Skin epidermis (tissue), 12 donors: ENCODE data around the gene DCN.
A peak's percentile ranks its signal among the peaks of the same experiment; 100 is the strongest.

Experiments used
- H3K27ac ChIP-seq, 21 experiments: fragments of 200-600 bp; sonication (generic) in 11 of 21; one replicate each; pipeline ENCODE4 v1.5.0; 2020; ENCODE audit warnings: mild to moderate bottlenecking in 3 of 21, inconsistent platforms in 2 of 21, moderate library complexity in 2 of 21
- H3K4me3 ChIP-seq, 7 experiments: fragments of 200-600 bp; sonication (generic) in 2 of 7; one replicate each; pipeline ENCODE4 v1.5.0; 2020; ENCODE audit warnings: inconsistent platforms in 2 of 7, mild to moderate bottlenecking in 2 of 7, moderate library complexity in 1 of 7

Gene DCN

GRCh38 chr12:91109581-91110310 lies 72.9 kb downstream of the DCN start:
- H3K4me3 ChIP-seq, result peak overlapping the region in 6 of 7 experiments; percentile 4 to 30 (median 21)

GRCh38 chr12:91109148-91109564 lies 73.5 kb downstream of the DCN start:
- Histone ChIP-seq H3K27ac (peak overlapping the region in 10 of 21 experiments; percentile 18 to 80 (median 60)), H3K4me3 (peak overlapping the region in 5 of 7 experiments; percentile 0 to 22 (median 13))

More at GRCh38 chr12:91109581-91110310, 72.9 kb downstream of the DCN start:
- H3K27ac ChIP-seq, result peak overlapping the region in 12 of 21 experiments; percentile 18 to 80 (median 60)

- H3K4me3 ChIP-seq, result peak overlapping the region in 2 of 7 experiments; percentile 0 to 22
- H3K27ac ChIP-seq, result peak overlapping the region in 3 of 21 experiments; percentile 59 to 80 (median 61)
Observed at GRCh38 chr12:91108196-91108755, 74.3 kb downstream of the DCN start.

GRCh38 chr12:91106283-91106682 lies 76.3 kb downstream of the DCN start:
- H3K27ac ChIP-seq, result peak overlapping the region in 3 of 21 experiments; percentile 11 to 62 (median 48)
- H3K4me3 ChIP-seq, result no peak overlapping the region

GRCh38 chr12:91105807-91106206 lies 76.8 kb downstream of the DCN start:
- H3K4me3 ChIP-seq, result peak overlapping the region in 2 of 7 experiments; percentile 3 to 13
- H3K27ac ChIP-seq, result peak overlapping the region in 4 of 21 experiments; percentile 18 to 62 (median 42)

GRCh38 chr12:91104812-91105466 lies 77.7 kb downstream of the DCN start:
- Histone ChIP-seq H3K4me3 (peak overlapping the region in 1 of 7 experiments; percentile 3), H3K27ac (peak overlapping the region in 3 of 21 experiments; percentile 18 to 62 (median 36))

- no peak overlapping the region for H3K27ac ChIP-seq
- H3K4me3 ChIP-seq, result no peak overlapping the region
Observed at GRCh38 chr12:91103624-91104023, 79.0 kb downstream of the DCN start.

- H3K4me3 ChIP-seq, result no peak overlapping the region
- no peak overlapping the region for H3K27ac ChIP-seq
Observed at GRCh38 chr12:91103101-91103500, 79.5 kb downstream of the DCN start.

- Histone ChIP-seq H3K27ac (peak overlapping the region in 2 of 21 experiments; percentile 9 to 59), H3K4me3 (no peak overlapping the region)
Observed at GRCh38 chr12:91100906-91101305, 81.7 kb downstream of the DCN start.

GRCh38 chr12:91099836-91100235 lies 82.8 kb downstream of the DCN start:
- H3K27ac ChIP-seq, result peak overlapping the region in 2 of 21 experiments; percentile 59 to 63
- H3K4me3 ChIP-seq, result no peak overlapping the region

- no peak overlapping the region for H3K4me3 ChIP-seq
- peak overlapping the region in 4 of 21 experiments; percentile 5 to 63 (median 39) for H3K27ac ChIP-seq
Observed at GRCh38 chr12:91099341-91099740, 83.3 kb downstream of the DCN start.

GRCh38 chr12:91098941-91099340 lies 83.7 kb downstream of the DCN start:
- Histone ChIP-seq H3K4me3 (no peak overlapping the region), H3K27ac (peak overlapping the region in 5 of 21 experiments; percentile 5 to 63 (median 25))

- peak overlapping the region in 3 of 21 experiments; percentile 25 to 59 (median 41) for H3K27ac ChIP-seq
- H3K4me3 ChIP-seq, result no peak overlapping the region
Observed at GRCh38 chr12:91098461-91098860, 84.2 kb downstream of the DCN start.

- Histone ChIP-seq H3K4me3 (no peak overlapping the region), H3K27ac (no peak overlapping the region)
Observed at GRCh38 chr12:91094957-91095356, 87.7 kb downstream of the DCN start.

GRCh38 chr12:91094032-91094662 lies 88.5 kb downstream of the DCN start:
- H3K4me3 ChIP-seq, result no peak overlapping the region
- H3K27ac ChIP-seq, result no peak overlapping the region

- H3K4me3 ChIP-seq, result no peak overlapping the region
- no peak overlapping the region for H3K27ac ChIP-seq
Observed at GRCh38 chr12:91093341-91093740, 89.3 kb downstream of the DCN start.

- H3K4me3 ChIP-seq, result no peak overlapping the region
- no peak overlapping the region for H3K27ac ChIP-seq
Observed at GRCh38 chr12:91091916-91092715, 90.5 kb downstream of the DCN start.
